K562 (cell line): ENCODE data around the gene DDX18. TPM values are rescaled to one million over a fixed set of nuclear protein-coding genes. Genes with fewer than 3 reads are reported as not detected.

Source experiments
- CAMTA2 ChIP-seq: fragments of 250-450 bp; sonication (Bioruptor Pico); conservative IDR thresholded peaks from 2 replicates; pipeline ENCODE4 v1.5.1; 2022
- CBX3 ChIP-seq, 2 experiments: IDR thresholded peaks; 1 replicate in 1 of 2; 2 replicates in 1 of 2; pipeline ENCODE4 v1.6.1; 2012; ENCODE audit warnings: inconsistent platforms in 2 of 2, low read length in 2 of 2, borderline replicate concordance in 1 of 2, control low read depth in 1 of 2
- CEBPG ChIP-seq, 3 experiments: fragments of 200-800 bp in 1 of 3; sonication (Bioruptor generic) in 1 of 3; sonication (generic) in 1 of 3; formaldehyde crosslinking in 1 of 3; IDR thresholded peaks in 2 of 3; conservative IDR thresholded peaks in 1 of 3; 2 replicates each; pipeline versions ENCODE4 v1.6.1 to v1.8.0; 2016 to 2022; ENCODE audit warnings: missing compliant biosample characterization in 2 of 3, missing genetic modification characterization in 2 of 3, mild to moderate bottlenecking in 1 of 3, missing genetic modification reagents in 1 of 3
- E4F1 ChIP-seq: fragments of 250-450 bp; sonication (Bioruptor Pico); IDR thresholded peaks from 2 replicates; pipeline ENCODE4 v1.5.0; 2021; ENCODE audit warnings: mild to moderate bottlenecking, borderline replicate concordance
- EP400 ChIP-seq: fragments of 450-650 bp; IDR thresholded peaks from 2 replicates; pipeline ENCODE4 v1.6.1; 2017; ENCODE audit warnings: antibody characterized with exemption, mild to moderate bottlenecking, moderate library complexity
- HIVEP1 ChIP-seq: fragments of 250-450 bp; sonication (Bioruptor Pico); IDR thresholded peaks from 2 replicates; pipeline ENCODE4 v1.4.0; 2020; ENCODE audit warnings: mild to moderate bottlenecking
- KAT2B ChIP-seq: IDR thresholded peaks from one replicate; pipeline ENCODE4 v1.6.1; 2012; ENCODE audit warnings: low read depth, mild to moderate bottlenecking, control low read depth, inconsistent platforms, low read length, moderate library complexity
- MXI1 ChIP-seq: IDR thresholded peaks from 2 replicates; pipeline ENCODE4 v1.6.1; 2011; ENCODE audit warnings: low read depth, mild to moderate bottlenecking, improper control_type of control experiment, low read length
- NCOA6 ChIP-seq: fragments of 450-650 bp; IDR thresholded peaks from 2 replicates; pipeline ENCODE4 v1.6.1; 2017; ENCODE audit warnings: mild to moderate bottlenecking
- POLR2A ChIP-seq: fragments of 450-650 bp; conservative IDR thresholded peaks from 2 replicates; pipeline ENCODE4 v1.6.1; 2016
- PURB ChIP-seq: sonication (generic); formaldehyde crosslinking; IDR thresholded peaks from 2 replicates; pipeline ENCODE4 v1.9.0; 2021; ENCODE audit warnings: low read depth, mild to moderate bottlenecking, missing genetic modification reagents
- RAD51 ChIP-seq: fragments of 450-650 bp; IDR thresholded peaks from 2 replicates; pipeline ENCODE4 v1.7.1; 2016; ENCODE audit warnings: low read depth, mild to moderate bottlenecking, borderline replicate concordance
- RBM34 ChIP-seq: fragments of 200-400 bp; formaldehyde crosslinking; IDR thresholded peaks from 2 replicates; pipeline ENCODE4 v1.6.1; 2018; ENCODE audit warnings: low read length, borderline replicate concordance; ENCODE audit not compliant: insufficient read depth
- RUNX1 ChIP-seq: sonication (generic); IDR thresholded peaks from 2 replicates; pipeline ENCODE4 v1.6.1; 2016; ENCODE audit warnings: antibody characterized with exemption, low read depth
- SIN3A ChIP-seq, 2 experiments: fragments of 150-350 bp in 1 of 2; IDR thresholded peaks; 2 replicates each; pipeline ENCODE4 v1.6.1; 2011 to 2016; ENCODE audit warnings: borderline replicate concordance in 2 of 2, low read depth in 2 of 2, low read length in 2 of 2, mild to moderate bottlenecking in 2 of 2, moderate library complexity in 2 of 2; ENCODE audit not compliant: control insufficient read depth in 1 of 2
- SMARCC2 ChIP-seq: fragments of 450-650 bp; IDR thresholded peaks from 2 replicates; pipeline ENCODE4 v1.6.1; 2017; ENCODE audit warnings: antibody characterized with exemption, moderate library complexity, mild to moderate bottlenecking, low read depth
- TRIM28 ChIP-seq: fragments of 450-650 bp; IDR thresholded peaks from 2 replicates; pipeline ENCODE4 v1.6.1; 2017
- USF1 ChIP-seq: sonication (generic); formaldehyde crosslinking; IDR thresholded peaks from 2 replicates; pipeline ENCODE4 v1.9.0; 2022; ENCODE audit warnings: mild to moderate bottlenecking, missing genetic modification reagents
- XRCC4 ChIP-seq: IDR thresholded peaks from one replicate; pipeline ENCODE4 v1.6.1; 2011; ENCODE audit not compliant: insufficient read depth, insufficient read length; ENCODE audit errors: extremely low read depth
- ZBTB34 ChIP-seq: fragments of 250-450 bp; sonication (Bioruptor Pico); IDR thresholded peaks from 2 replicates; pipeline ENCODE4 v1.8.0; 2021; ENCODE audit warnings: mild to moderate bottlenecking, moderate library complexity
- ZBTB7A ChIP-seq: IDR thresholded peaks from 2 replicates; pipeline ENCODE4 v1.6.1; 2011; ENCODE audit warnings: low read depth, mild to moderate bottlenecking, low read length, moderate library complexity, borderline replicate concordance; ENCODE audit not compliant: control insufficient read depth
- ZC3H11A ChIP-seq: IDR thresholded peaks from 2 replicates; pipeline ENCODE4 v1.6.1; 2012; ENCODE audit warnings: low read depth, low read length, improper control_type of control experiment
- ZKSCAN3 ChIP-seq: fragments of 250-450 bp; sonication (Bioruptor Pico); IDR thresholded peaks from 2 replicates; pipeline ENCODE4 v1.4.0; 2020
- ZNF12 ChIP-seq: sonication (generic); formaldehyde crosslinking; IDR thresholded peaks from 2 replicates; pipeline ENCODE4 v1.4.0; 2020; ENCODE audit warnings: mild to moderate bottlenecking, missing genetic modification reagents
- ZNF224 ChIP-seq: sonication (generic); formaldehyde crosslinking; IDR thresholded peaks from 2 replicates; pipeline ENCODE4 v1.8.0; 2022; ENCODE audit warnings: mild to moderate bottlenecking, missing genetic modification reagents
- polyA plus RNA-seq, 8 experiments: library from polyadenylated mRNA; depleted of rRNA in 4 of 8; stranded (reverse) in 5 of 8; unstranded in 3 of 8; fragments of >200 nt; fragmentation: Nextera tagmentation in 2 of 8; fragmentation: Illumina TruSeq in 1 of 8; extraction: Ambion mirVana in 2 of 8; extraction: Trizol in 1 of 8; gene quantifications; 2 replicates each; pipeline versions ENCODE4 v1.2.1 to v1.2.3, GENCODE V29; 2011 to 2014; ENCODE audit warnings: inconsistent platforms in 1 of 8, missing spikeins in 1 of 8
- total RNA-seq, 7 experiments: library from RNA; depleted of rRNA in 6 of 7; stranded (reverse); fragments of >200 nt in 6 of 7; fragmentation: Illumina TruSeq in 2 of 7; extraction: Trizol in 2 of 7; gene quantifications; 2 replicates each; pipeline versions ENCODE4 v1.2.1 to v1.2.3, GENCODE V29; 2011 to 2021; ENCODE audit warnings: low replicate concordance in 1 of 7

Gene DDX18
- total and polyA plus RNA-seq, 9 of the 15 experiments (the other 6 are each of a cell fraction or from before 2014, with no cell fraction given), result 67.9 to 156 (median 116) TPM

- TF ChIP-seq KAT2B (peak; percentile 86), NCOA6 (no peak), PURB (no peak), TRIM28 (no peak), HIVEP1 (CRISPR knock-in tag) (no peak), ZBTB7A (no peak), RUNX1 (no peak), CBX3 (IDR thresholded peaks at IDR 0.05; ENCODE audit: borderline replicate concordance in 1 of 2, low read length in 2 of 2) (peak in 1 of 2 experiments; percentile 91; a peak in 2 of 3 replicates), SMARCC2 (no peak), SIN3A (IDR thresholded peaks at IDR 0.05; ENCODE audit: borderline replicate concordance in 2 of 2, control insufficient read depth in 1 of 2, low read depth in 2 of 2, low read length in 2 of 2) (peak; percentile 64 to 93; a peak in 2 of 4 replicates), ZBTB34 (no peak), ZKSCAN3 (CRISPR knock-in tag) (no peak), ZNF224 (CRISPR knock-in tag) (no peak), CAMTA2 (CRISPR knock-in tag) (no peak), E4F1 (CRISPR knock-in tag) (no peak), CEBPG (CRISPR knock-in tag; IDR thresholded peaks at IDR 0.05) (no peak), CEBPG (tag; conservative IDR thresholded peaks at IDR 0.05 in 1 of 2, IDR thresholded peaks at IDR 0.05 in 1 of 2) (no peak), XRCC4 (no peak), ZNF12 (CRISPR knock-in tag) (no peak), ZC3H11A (0 out of 2 replicates have a peak, but pooled peaks have one; percentile 52), POLR2A (peak; percentile 92), MXI1 (peak; percentile 84), USF1 (CRISPR knock-in tag) (peak; percentile 89), EP400 (peak; percentile 99), RBM34 (no peak), RAD51 (peak; percentile 51; the same call in 1 of the 2 replicates)
These were observed at the start of gene DDX18 (continued) for GRCh38 chr2:117814417-117815264.
